Measurements from ENCODE around the gene FAM3C.
A peak's percentile ranks its signal among the peaks of the same experiment; 100 is the strongest.

Gene FAM3C

DNA sequence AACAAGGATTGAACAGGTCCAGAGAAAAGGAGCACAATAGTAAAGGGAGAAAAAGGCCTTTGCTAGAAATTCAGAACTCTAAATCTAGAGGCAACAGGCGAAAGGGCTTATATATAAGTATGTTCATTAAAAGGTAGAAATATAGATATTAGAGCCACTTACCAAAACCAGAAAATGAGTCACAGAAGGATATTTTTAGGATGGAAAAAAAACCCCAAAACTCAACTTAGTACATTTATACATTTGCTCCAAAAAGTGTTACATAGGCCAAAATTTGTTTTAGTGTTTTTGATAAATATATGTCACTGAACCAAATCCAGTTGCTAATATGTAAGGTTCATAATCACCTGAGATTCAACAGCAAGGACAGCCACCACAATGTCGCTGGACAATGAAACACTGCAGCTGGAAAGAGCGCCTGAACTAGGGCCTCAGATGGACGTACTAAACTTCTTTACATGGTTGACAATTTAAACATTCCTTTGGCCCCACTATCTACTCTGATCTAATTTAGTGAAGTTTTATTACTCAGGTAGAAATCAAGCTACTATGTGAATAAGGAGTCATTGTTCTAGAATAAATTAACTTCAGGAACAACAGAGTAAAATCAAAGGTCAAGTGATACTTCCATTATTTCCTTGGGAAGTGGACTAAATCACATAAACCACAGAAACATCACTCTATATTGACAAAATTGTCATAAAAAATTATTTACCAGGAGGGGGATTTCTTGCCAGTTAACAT lies 10.9 kb downstream of the FAM3C start:
- H3K4me3 ChIP-seq (ENCODE audit: low read length) = no peak overlapping the region
- DNase-seq (ENCODE audit: low read depth, low spot score) = no peak

DNA sequence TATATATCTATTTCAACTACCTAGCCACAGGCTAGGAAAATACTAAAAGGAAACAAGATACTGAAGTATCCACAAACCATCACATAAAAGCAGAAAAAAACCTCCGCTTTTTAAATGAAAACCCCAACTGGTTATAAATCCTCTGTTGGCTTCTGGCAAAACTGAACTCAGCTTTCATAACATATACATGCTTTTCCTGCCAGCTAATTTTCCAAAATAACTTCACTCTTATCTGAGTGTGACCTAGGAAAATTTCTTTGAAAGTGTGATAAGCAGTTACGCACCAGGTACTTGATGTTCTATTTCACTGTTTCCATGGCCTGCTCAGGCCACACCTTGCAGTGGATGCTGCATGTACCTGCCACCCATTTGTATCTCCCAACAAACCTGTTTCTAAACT lies 11.8 kb downstream of the FAM3C start:
- H3K4me3 ChIP-seq (ENCODE audit: low read length) = no peak overlapping the region
- no peak for DNase-seq (ENCODE audit: low read depth, low spot score)

DNA sequence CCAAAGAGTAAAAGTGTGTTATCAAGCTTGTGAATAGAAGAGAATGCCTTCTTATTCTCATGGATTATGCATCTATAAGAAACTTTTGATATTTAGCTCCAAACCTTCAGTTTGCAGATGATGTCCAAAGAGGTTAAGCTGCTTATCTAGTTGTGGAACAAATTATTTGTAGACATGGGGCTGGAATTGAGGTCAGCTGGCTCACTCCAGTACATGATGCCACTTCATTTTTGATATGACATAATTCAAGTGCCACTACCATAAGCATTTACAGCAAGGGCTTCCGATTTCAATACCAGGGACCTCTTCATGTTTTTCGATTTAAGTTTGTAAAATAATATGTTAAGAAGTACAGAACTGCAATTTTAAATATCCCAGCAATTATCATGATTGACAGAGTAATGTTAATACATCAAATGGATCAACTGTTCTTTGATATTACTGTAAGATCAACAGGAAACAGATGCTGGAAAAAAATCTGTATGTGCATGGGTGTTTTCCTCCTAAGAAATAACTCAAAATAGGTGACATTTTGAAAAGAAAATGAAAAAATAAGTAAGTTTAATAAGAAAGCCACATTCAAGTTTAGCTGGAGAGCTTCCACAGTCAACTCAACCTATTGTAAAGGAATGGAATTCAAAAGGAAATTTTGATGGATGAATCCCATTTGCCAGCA lies 12.7 kb downstream of the FAM3C start:
- no peak for DNase-seq (ENCODE audit: low read depth, low spot score)
- H3K4me3 ChIP-seq (ENCODE audit: low read length) = no peak overlapping the region

DNA sequence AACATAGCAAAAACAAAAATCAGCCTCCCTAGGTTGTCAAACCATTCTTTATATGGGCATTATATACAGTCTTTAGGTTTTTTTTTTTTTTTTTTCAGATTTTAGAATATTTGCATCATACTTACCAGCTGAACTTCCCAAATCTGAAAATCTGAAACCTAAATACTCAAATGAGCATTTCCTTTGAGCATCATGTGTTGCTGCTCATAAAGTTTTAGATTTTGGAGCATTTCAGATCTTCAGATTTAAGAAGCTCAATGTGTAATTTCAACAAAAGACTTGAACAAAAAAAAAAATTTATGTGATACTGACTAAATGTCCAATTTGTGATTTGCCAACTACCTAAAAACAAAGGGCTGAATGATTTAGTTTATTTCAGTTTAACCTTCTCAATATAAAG lies 13.6 kb downstream of the FAM3C start:
- no peak for DNase-seq (ENCODE audit: low read depth, low spot score)
- no peak overlapping the region for H3K4me3 ChIP-seq (ENCODE audit: low read length)

DNA sequence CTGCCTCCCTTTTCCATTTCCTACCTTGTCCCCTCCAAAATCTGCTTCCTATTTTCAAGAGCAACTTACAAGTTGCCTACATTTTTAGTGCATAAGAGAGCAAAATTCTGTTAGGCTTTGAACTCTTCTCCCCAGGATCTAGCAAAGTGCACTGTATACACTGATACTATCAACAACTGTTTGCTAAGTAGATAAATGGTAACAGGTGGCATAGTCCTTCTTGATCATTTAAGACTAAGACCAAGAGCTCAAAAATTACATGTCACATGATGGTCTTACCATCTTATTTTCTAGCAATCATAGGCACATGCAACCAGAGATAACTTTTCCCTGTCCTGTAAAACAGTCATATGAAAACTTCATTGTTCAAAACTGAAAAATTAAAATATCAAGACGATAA lies 16.2 kb downstream of the FAM3C start:
- no peak overlapping the region for H3K4me3 ChIP-seq (ENCODE audit: low read length)
- DNase-seq (ENCODE audit: low read depth, low spot score) = no peak

DNA sequence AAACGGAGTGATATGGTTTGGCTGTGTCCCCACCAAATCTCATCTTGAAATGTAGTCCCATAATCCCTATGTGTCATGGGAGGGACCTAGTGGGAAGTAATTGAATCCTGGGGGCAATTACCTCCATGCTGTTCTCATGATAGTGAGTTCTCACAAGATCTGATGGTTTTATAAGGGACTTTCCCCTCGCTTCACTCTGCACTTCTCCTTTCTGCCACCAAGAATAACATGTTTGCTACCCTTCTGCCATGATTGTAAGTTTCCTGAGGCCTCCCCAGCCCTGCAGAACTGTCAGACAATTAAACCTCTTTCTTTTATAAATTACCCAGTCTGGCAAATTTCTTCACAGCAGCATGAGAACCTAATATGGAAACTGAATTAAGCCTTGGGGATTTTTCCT lies 19.1 kb downstream of the FAM3C start:
- H3K4me3 ChIP-seq (ENCODE audit: low read length) = no peak overlapping the region
- no peak for DNase-seq (ENCODE audit: low read depth, low spot score)

DNA sequence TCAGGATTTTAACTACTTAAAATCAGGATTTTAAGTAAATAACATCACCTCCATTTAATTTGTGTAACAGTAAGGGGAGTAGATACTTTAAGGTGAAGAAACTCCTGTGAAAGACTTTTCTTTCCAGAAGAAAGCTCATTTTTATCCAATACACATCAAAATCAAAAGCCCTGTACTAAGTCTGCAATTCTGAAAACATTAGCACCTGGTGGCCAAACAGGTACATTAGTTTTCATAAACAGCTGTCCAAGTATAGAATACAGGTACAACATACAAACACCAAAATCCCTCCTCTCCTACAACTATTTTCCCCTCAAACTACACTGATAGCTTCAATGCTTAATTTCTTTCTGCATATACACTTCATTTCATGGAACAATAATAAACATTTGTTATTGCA lies 22.9 kb downstream of the FAM3C start:
- no peak overlapping the region for H3K4me3 ChIP-seq (ENCODE audit: low read length)
- DNase-seq (ENCODE audit: low read depth, low spot score) = no peak

DNA sequence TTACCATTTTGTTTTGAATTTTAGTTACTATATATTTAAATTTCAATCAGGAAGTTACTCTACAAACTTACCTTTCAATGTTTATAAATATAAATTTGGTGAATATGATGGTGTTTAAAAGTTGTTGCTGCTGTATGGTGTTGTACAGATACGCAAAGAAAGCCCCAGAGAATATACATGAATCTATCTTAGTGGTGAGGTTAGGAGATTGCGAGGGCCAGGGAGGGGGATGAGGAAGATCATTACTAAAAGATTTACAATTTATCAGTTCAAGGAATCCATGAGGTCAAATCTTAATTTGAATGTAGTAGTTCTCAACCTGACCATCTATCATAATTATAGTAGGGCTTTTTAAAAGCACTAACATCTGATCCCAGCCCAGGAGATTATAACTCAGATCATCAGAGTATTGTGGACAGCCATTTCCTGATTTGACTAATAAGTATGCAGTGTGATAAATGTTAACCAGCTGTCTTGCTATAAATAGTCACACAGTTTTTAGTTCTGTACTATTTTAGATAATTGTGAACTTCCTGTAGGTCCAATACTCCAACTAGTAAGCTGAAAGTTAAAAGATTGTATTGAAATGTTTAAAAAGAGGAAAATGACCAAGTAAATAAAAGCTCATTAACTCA lies 23.6 kb downstream of the FAM3C start:
- no peak overlapping the region for H3K4me3 ChIP-seq (ENCODE audit: low read length)
- DNase-seq (ENCODE audit: low read depth, low spot score) = no peak

DNA sequence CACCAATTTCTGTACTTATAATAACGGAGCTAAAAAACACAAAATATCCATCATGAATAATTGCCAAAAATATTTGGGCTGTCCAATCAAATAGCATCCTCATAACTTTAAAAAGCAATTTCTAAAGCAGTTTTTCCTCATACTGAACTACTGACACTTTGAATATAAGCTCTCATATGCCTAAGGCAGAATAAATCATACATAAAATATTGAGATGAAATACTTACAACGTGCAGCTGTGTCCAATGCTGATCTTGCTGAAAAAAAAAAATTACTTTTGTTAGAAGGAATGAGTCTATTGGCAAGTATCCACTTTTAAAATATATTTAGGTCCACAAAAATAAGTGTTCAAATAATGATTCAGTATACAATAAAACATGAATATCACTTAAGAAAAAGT lies 24.2 kb downstream of the FAM3C start:
- no peak overlapping the region for H3K4me3 ChIP-seq (ENCODE audit: low read length)
- DNase-seq (ENCODE audit: low read depth, low spot score) = no peak

DNA sequence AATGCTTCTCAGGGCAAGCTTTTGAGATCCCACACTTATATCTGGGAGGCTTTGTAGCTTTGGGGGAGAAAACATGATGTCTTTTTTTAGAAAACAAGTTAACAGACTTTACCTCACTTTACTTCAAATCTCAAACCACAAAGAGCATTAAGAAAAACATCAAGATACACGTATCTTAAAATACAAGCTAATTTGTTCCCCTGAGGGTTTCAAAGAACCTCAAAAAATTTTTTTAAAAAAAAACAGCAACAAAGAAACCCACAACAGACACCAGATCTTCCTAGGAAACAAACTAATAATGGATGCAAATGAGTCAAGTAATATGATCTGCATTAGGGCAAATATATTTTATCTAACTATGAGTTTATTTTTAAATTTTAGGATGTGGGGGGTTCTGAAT lies 24.7 kb downstream of the FAM3C start:
- H3K4me3 ChIP-seq (ENCODE audit: low read length) = no peak overlapping the region
- DNase-seq (ENCODE audit: low read depth, low spot score) = no peak

DNA sequence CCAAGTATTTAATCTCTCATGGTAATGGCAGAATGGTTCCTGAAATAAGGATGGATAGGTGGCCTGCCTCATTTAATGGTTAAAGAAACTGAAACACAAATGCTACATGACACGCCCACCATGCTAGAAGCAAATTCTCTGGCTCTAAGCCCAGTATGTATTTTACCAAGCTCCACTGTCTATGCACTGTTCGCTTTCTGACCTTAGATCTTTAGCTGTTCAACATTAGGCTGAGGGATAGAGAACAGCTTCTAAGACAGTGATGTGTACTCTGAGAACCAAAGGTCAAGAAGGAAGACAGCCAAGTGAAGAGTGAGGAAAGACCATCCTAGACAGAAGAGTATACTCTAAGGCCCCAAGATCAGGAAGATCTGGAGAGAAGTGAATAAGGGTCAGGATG lies 26.6 kb downstream of the FAM3C start:
- DNase-seq (ENCODE audit: low read depth, low spot score) = no peak
- no peak overlapping the region for H3K4me3 ChIP-seq (ENCODE audit: low read length)

DNA sequence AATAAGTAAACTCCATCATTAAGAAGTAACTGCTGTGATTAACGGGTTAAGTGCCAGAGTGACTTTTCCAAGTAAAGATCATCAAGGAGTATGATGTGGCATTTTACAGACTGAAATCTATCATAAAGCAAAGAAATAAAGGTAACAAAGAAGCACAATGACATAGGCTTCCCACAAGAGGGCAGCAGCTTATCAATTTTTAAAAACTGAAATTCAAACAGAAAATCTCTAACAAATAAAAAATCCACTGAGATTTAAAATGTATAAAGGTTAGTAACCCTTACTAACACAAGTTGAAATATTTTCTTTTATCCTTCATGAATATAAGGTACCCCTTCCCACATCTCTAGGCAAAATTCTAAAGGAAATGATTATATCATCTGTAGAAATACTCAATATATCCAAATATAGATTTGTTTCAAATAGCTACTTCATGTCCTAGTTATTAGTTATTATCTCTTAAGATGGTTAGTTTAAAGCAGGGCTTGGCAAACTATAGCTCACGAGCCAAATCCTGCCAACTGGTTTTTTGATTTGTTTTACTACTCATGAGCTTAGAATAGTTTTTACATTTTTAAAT lies 29.2 kb downstream of the FAM3C start:
- no peak overlapping the region for H3K4me3 ChIP-seq (ENCODE audit: low read length)
- peak; percentile 36 for DNase-seq (ENCODE audit: low read depth, low spot score)

DNA sequence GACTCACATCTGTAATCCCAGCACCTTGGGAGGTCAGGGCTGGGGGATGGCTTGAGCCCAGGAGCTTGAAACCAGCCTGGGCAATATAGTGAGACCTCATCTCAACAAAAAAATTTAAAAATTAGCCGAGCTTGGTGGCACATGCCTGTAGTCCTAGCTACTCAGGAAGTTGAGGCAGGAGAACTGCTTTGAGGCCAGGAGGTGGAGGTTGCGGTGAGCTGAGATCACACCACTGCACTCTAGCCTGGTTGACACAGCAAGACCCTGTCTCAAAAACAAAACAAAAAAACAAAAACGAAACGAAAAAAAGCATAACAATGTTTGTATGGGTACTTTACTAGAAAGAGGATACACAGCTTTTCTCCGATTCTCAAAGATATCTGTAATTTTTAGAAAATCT lies 35.5 kb downstream of the FAM3C start:
- no peak overlapping the region for H3K4me3 ChIP-seq (ENCODE audit: low read length)

DNA sequence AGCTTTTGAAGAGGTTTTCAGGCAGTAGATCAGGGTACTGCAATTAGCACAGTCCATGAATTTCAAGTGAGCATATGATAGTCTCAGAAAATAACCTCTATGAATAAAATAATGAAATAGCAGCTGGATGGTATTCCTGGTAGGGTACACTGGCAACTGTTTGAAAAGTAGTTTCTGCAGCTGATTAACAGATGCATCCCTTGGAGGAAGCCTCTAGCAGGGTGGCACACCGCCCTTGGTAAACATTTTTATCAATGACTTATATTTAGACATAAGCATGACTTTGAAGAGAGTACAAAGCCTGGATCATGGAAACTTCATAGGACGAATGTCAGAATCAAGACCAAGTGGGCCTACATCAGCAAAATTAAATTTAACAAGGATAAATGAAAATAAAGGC lies 40.5 kb downstream of the FAM3C start:
- no peak for DNase-seq (ENCODE audit: low read depth, low spot score)
- no peak overlapping the region for H3K4me3 ChIP-seq (ENCODE audit: low read length)

More for the DNA sequence above, 35.5 kb downstream of the FAM3C start:
- DNase-seq (ENCODE audit: low read depth, low spot score) = no peak

DNA sequence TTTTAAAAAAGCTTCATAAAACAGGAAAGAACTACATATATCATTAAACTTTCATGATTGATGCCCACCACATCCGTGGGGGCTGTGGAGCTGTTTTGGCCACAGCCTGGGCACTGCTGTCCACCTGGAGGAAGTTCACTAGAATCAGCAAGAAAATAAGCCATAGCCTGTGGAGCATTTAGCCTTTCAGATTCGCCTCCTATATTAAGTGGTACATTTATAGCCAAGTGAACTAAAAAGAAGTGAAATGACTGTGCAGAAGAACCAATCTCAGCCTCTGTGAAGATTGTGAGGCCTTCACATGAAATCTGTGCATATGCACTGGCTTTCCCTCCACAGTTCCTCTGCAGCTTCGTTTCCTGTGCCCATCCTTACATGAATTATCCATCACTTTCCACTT lies 43.8 kb downstream of the FAM3C start:
- no peak for DNase-seq (ENCODE audit: low read depth, low spot score)
- no peak overlapping the region for H3K4me3 ChIP-seq (ENCODE audit: low read length)

DNA sequence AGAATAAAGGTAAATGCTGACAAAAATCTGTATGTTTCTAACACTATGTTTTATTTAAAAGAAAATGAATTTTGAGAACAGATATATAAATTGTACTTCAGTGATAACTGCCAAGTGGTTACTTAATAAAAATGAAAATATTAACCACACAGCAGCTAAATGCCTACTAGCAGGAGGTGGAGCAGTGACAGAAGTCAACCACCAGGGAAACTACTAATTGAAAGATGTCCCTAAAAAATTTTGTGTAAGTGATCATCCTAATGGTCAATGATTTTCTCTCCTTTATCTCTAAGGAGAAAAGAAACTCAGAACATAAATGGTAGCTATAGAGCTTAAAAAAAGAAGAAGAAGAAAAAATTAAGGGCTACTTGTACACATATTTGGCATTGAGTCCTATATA lies 44.4 kb downstream of the FAM3C start:
- H3K4me3 ChIP-seq (ENCODE audit: low read length) = no peak overlapping the region
- DNase-seq (ENCODE audit: low read depth, low spot score) = no peak

DNA sequence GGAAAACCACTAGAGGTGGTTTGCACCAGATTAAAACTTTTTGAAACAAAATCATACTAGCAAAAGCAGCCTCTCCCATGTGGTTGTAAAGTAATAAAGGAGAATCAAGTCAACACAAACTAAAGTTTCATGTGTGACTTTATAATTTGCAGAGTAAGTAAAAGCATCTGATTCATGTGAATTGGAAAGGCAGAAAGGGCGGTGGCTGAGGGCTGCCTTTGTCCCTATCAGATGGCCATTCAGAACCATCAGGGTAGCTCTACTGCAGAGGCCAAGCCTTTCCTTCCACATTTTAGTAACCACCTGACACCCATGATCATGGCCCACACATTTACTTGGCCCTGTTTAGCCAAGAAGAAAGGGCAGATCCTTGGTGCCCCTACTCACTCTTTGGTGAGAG lies 51.6 kb downstream of the FAM3C start:
- DNase-seq (ENCODE audit: low read depth, low spot score) = no peak
- no peak overlapping the region for H3K4me3 ChIP-seq (ENCODE audit: low read length)

DNA sequence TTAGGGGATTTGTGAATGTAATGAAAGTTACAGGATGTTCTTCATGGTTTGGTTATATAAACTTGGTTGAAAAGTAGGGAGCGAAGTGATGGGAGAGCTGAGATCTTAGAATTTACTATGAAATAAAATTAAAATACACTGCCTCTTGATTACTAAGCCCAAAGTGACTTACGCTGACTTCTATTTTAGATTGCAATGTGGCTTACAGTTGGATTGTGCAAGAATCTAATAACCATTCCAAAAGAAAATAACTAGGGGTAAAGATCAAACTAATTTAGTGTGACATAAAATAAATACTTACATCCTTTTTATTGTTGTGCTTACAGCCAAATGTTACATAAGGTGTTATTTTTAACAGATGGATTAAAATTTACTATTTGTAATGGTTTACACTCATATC lies 52.0 kb downstream of the FAM3C start:
- DNase-seq (ENCODE audit: low read depth, low spot score) = no peak
- no peak overlapping the region for H3K4me3 ChIP-seq (ENCODE audit: low read length)

DNA sequence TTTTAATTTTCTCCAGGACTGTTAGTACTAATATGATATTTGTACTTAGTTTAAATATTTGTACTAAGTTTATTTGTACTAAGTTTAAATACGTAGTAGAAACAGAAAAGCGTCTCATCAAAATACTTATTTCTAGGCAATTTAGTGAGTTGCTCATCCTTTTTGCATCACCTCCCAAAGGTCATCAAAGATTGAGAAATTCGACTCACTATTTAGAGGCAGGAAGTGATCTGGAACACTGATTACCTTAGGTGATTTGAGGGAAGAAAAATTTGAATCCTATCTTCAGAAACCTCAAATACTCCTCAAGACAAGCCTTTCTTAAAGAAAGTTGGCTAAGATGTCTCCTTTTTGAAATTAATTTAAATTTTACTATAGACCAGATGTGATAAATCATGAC lies 52.8 kb downstream of the FAM3C start:
- no peak for DNase-seq (ENCODE audit: low read depth, low spot score)
- H3K4me3 ChIP-seq (ENCODE audit: low read length) = no peak overlapping the region

DNA sequence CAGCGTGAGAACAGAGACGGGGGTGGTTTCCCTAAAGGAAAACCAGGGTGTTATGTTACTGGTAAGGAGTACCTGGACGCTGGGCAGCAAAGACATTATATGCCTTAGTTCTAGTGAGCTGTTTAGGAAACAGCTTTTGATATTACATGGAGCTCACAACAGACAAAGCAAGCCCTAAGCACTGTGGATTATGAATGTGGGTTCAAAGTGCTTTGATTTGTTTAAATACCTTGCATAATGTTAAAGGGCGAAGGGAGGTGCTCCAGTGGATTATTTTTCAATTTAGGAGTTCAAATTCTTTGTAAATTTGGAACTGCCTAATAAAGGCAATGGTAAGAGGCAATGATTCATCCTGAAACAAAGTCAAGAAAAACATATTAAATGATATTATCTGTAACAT lies 53.5 kb downstream of the FAM3C start:
- no peak overlapping the region for H3K4me3 ChIP-seq (ENCODE audit: low read length)
- no peak for DNase-seq (ENCODE audit: low read depth, low spot score)
